ENCODE measurements around the gene AGAP5. TPM values are rescaled to one million over a fixed set of nuclear protein-coding genes. Genes with fewer than 3 reads are reported as not detected.
"Not testable (repeated sequence)": the region's sequence is repeated elsewhere in the genome, so short reads cannot be mapped to it uniquely, and the experiment has no call there.

The AGAP5 gene
- total RNA-seq (2011; cell fraction: chromatin; rRNA removed; ENCODE audit: low replicate concordance), result 22.4 and 44.9 TPM in 2 replicates
- total RNA-seq (2011; cell fraction: nucleolus; rRNA removed), result 12.0 and 15.7 TPM in 2 replicates
- total RNA-seq (2011; cell fraction: nucleoplasm; rRNA removed), result 23.0 and 30.7 TPM in 2 replicates
- total RNA-seq (2014; rRNA removed), result 1.2 and 3.5 TPM in 2 replicates
- total RNA-seq (2014; rRNA removed; fragmentation: Illumina TruSeq; extraction: Trizol), result 3.7 and 5.3 TPM in 2 replicates
- 6.1 and 6.2 TPM in 2 replicates for total RNA-seq (2015; rRNA removed; fragmentation: Illumina TruSeq; extraction: Trizol)
- total RNA-seq (2021), result 5.1 and 5.6 TPM in 2 replicates
- 7.5 and 10.1 TPM in 2 replicates for polyA plus RNA-seq (2011; rRNA removed)
- 4.1 and 5.4 TPM in 2 replicates for polyA plus RNA-seq (2011; cell fraction: cytosol; rRNA removed)
- 35.9 and 45.0 TPM in 2 replicates for polyA plus RNA-seq (2011; cell fraction: nucleus; rRNA removed)
- 3.9 and 9.2 TPM in 2 replicates for polyA plus RNA-seq (2012)
- 5.4 and 7.0 TPM in 2 replicates for polyA plus RNA-seq (2014; fragmentation: Illumina TruSeq; extraction: Trizol)
- polyA plus RNA-seq (2014; fragmentation: Nextera tagmentation; extraction: Ambion mirVana), result under 1 TPM; 0.32 to 0.66 TPM
- polyA plus RNA-seq (2014; rRNA removed), result 5.0 and 6.8 TPM in 2 replicates
- polyA minus RNA-seq (2011; rRNA and poly(A)+ RNA removed), result 5.3 and 5.7 TPM in 2 replicates
- 1.2 and 2.4 TPM in 2 replicates for polyA minus RNA-seq (2011; cell fraction: cytosol; rRNA and poly(A)+ RNA removed)
- polyA minus RNA-seq (2011; cell fraction: nucleus; rRNA and poly(A)+ RNA removed), result 4.8 and 9.8 TPM in 2 replicates
- percentile 67 among the genes with signal in this experiment for Bru-seq, nascent RNA
- percentile 72 among the genes with signal in this experiment for BruChase-seq, experiment 1, labeled RNA remaining after a 2-hour chase
- percentile 82 among the genes with signal in this experiment for BruChase-seq, experiment 2, labeled RNA remaining after a 6-hour chase
- long read RNA-seq, experiment 1, result 0 reads
- long read RNA-seq, experiment 2, result 0 reads
- long read RNA-seq, experiment 3, result 0 reads

- 82% methylated on average over 14 of the region's 16 CpGs for WGBS (ENCODE audit: insufficient coverage, low coverage, missing lambda C conversion rate)
- H3K4me3 ChIP-seq; H3K79me2 ChIP-seq (ENCODE audit: control insufficient read depth, insufficient read depth, low read length); BruUV-seq (replicated peaks); H3K4me1 ChIP-seq (replicated peaks in 1 of 2; ENCODE audit: control insufficient read depth in 2 of 2, insufficient read depth in 2 of 2, low read length in 2 of 2); ATAC-seq; H3K27me3 ChIP-seq (ENCODE audit: control insufficient read depth in 2 of 2, insufficient read depth in 2 of 2, low read length in 2 of 2); in situ Hi-C loops (cut with MboI); H3K9ac ChIP-seq (ENCODE audit: insufficient read depth in 1 of 2, low read depth in 2 of 2, low read length in 2 of 2); H3K4me2 ChIP-seq (ENCODE audit: insufficient read depth, low read length); CTCF ChIA-PET (ENCODE audit: low intra/inter-chr PET ratio); FAIRE-seq; H2AFZ ChIP-seq (ENCODE audit: low read depth, low read length); intact Hi-C loops (cut with micrococcal nuclease); H3K36me3 ChIP-seq (ENCODE audit: control insufficient read depth, insufficient read depth, low read length); H3K9me3 ChIP-seq (replicated peaks; ENCODE audit: control insufficient read depth, insufficient read depth, low read depth, low read length); DNase-seq (ENCODE audit: extremely low read depth in 1 of 4, low spot score in 3 of 4); H3K9me1 ChIP-seq (ENCODE audit: control insufficient read depth, insufficient read depth, low read length); POLR2A ChIA-PET; H3K27ac ChIP-seq (ENCODE audit: extremely low read depth, low read depth, low read length); H4K20me1 ChIP-seq (replicated peaks; ENCODE audit: control insufficient read depth, insufficient read depth, low read length): not testable (repeated sequence)
- TF ChIP-seq POLR2G (IDR thresholded peaks at IDR 0.05; ENCODE audit: low read depth, low read length), result 0 out of 2 replicates have a peak, but pooled peaks have one; percentile 32
Observed at GRCh38 chr10:73697675-73698159, at the start of gene AGAP5. Gene AGAP5, minus strand, starts transcription at chr10:73698109. Its CDS starts 354 bp downstream, at chr10:73697755.
